HG03196 (cell line): ENCODE data around the gene FPR2.
"Not testable (repeated sequence)": the region's sequence is repeated elsewhere in the genome, so short reads cannot be mapped to it uniquely, and the experiment has no call there.

Experiments used
- ATAC-seq: cut with Tn5 transposase; IDR thresholded peaks from one replicate; pipeline ENCODE4 v1.9.1; 2021; ENCODE audit not compliant: unreplicated experiment

FPR2 gene

GRCh38 chr19:51739466-51740213 is 21.3 kb upstream of the FPR2 start:
- ATAC-seq: no peak

DNA sequence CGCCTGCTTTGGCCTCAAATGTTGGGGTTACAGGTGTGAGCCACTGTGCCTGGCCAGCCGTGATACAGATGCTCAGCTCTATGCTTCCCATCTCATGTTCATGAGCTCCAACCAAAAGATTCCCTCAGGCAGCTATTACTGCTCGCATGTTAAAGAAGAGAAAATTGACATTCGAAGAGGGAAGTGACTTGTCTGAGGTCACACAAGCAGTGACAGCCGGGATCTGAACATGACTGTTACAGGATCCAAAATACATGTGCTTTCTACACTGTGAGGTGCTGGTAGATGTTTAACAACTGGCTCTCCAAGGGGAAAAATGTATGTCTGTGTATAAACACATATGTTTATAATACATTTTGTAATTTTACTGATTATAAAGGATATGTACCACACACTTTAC is 20.6 kb upstream of the FPR2 start:
- ATAC-seq: no peak

DNA sequence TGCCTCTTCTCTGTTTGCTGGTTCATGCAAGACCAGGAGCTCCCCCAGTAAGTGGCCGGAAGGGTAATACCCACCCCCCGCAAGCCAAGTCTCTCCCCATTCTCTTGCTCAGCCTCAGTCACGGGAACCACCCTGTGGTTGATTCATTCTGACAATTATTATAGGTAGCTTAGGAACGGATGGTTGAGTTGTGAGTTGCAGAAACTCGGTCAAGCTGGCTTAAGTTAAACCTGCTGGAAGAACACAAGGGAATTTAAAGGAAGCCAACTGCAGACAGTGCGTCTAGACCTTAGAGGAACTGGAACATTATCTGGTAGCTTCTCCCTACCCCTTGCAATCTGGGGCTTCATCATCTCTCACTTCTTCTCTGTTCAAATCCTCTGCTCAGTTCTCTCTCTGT is 18.2 kb upstream of the FPR2 start:
- ATAC-seq: no peak

DNA sequence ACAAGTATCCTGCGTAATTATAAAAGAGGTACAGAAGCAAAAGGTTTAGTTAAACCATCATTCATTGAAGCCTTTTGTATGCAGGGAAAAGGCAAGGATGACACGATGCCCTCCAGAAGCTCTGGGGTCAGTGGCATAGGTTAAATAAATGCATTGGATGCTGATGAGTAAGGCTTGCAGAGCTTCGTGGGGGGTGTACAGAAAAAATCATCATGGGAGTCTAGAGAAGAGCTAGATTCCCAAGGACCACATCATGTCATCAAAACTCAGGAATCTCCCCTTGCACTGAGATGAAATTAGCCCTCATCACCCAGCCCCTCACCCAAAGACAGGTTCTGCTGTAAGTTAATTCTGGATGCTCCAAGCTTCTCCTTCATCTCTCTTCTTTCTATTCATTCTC is 17.6 kb upstream of the FPR2 start:
- ATAC-seq: no peak

GRCh38 chr19:51746731-51747130 is 14.2 kb upstream of the FPR2 start:
- ATAC-seq: no peak

DNA sequence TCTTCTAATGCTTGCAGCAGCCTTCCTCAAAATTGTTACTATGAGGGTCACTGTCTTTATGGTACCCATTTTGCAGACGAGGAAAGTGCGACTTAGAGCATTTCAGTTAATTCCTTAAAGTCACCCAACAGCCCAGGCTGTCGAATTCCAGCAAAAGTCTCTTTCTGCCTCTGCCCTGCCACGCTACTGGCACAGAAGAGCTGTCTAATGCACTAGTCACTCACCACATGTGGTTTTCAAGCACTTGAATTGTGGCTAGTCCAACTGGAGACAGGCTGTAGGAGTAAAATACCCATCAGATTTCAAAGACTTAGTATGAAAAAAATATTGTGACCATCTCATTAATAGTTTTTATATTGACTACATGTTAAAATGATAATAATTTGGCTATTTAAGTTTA is 11.0 kb upstream of the FPR2 start:
- ATAC-seq: no peak

DNA sequence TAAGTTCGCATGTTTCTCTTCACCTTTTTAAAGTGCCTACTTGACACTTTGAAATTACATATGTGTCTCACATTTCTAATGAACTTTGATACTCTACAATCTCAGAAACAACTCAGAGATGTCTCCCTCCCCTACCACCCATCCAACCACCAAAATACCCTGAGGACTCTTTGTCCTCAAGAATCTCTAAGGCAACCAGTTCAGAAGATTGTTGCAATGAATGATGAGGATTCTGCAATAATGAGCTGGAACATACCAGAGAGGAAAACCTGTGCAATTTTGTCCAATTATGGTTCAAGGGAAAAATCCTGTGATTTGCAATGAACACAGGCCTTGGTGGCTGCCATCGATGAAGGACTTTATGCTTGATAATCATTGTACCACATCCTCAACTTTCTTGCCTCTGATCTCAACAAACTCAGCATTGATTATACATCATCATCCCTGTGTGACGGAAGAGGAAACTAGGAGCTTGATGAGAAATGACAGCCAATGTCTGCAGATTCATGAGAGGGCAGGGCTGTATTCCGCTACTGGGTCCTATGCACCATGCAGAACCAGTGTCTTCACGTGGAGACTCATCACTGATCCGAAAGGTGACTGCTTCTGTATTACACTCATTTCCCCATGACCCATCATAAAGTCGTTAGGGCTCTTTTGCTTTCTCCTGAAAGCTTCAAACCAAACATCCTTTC is 10.4 kb upstream of the FPR2 start:
- no peak for ATAC-seq

DNA sequence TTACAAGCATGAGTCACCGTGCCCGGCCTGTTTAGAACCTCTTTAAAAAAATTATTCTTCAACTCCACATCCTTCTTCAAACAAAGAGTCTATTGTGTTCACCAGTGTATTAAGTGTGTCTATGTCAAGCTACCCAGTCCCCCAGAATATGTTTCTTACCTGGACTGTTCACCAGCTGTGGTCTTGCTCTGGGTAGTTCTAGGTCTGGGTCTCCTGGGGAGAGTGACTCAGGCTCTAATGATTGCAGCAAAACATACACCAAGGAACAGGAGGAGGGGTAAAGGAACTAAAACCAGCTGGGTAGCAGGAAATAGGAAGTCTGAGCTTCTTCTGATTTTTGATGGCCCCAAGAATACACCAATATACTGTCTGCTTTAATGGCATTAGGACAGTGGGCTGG is 9.3 kb upstream of the FPR2 start, which contains the start of gene FPR1:
Gene FPR1 (minus strand): TSS at position 224 of the 400 bp plus-strand sequence. CDS start 4,884 bp downstream, outside the sequence.
- ATAC-seq: no peak

DNA sequence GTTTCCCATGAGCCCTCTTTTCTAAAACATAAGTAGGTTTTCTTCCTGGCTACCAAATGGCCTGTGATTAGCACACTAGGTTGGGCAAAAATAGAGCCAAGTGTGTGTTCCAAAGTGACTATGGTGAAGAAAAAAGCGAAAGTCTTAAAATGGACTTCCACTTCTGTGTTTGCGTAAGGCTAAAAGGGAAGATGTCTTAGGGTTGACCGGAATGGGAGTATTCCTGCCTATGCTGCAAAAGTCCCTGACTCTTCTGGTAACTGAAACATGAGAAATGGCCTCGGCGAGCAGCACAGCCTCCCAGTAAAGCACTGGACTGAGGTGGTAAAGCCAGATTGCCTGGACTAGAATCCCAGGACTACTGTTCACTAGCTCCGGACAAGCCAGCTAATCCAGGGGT is 6.9 kb upstream of the FPR2 start:
- no peak for ATAC-seq

DNA sequence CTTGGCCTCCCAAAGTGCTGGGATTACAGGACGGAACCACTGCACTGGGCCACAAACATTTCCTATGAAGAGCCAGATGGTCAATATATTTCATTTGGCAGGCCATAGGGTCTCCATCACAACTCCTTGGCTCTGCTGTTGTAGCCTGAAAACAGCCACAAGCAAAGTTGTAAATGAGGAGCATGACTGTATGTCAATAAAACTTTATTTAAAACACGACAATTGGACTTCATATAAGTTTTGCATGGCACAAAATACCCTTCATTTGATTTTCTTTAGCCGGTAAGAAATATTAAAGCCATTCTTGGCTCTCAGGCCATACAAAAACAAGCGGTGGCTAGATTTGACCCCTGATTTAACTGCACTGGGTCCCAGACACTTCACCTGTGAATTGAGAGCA is 6.2 kb upstream of the FPR2 start:
- no peak for ATAC-seq

- ATAC-seq: no peak
Measured at GRCh38 chr19:51755571-51755970, 5.4 kb upstream of the FPR2 start.

- no peak for ATAC-seq
Measured at GRCh38 chr19:51761696-51762095, 716 bp downstream of the FPR2 start.

DNA sequence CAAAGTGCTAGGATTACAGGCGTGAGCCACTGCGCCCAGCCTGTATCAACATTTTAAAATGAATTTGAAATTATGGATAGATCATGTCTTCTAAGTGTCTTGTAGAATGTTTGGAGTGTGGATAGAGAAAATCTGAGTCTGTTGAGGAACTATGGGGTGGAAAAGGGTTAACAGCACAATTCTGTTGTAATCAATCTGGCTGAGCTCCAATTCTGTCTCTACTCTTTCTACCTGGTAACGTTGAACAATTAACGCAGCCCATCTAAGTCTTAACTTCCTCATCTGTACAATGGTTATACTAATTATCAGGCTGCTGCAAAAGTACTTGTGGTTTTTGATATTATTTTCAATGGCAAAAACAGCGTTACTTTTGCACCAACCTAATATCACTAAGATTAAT is 4.1 kb downstream of the FPR2 start:
- ATAC-seq: no peak

GRCh38 chr19:51766461-51766860 is 5.5 kb downstream of the FPR2 start:
- ATAC-seq: no peak

- no peak for ATAC-seq
Measured at GRCh38 chr19:51771376-51772130, 10.6 kb downstream of the FPR2 start.

GRCh38 chr19:51772977-51773376 is 12.0 kb downstream of the FPR2 start:
- no peak for ATAC-seq

DNA sequence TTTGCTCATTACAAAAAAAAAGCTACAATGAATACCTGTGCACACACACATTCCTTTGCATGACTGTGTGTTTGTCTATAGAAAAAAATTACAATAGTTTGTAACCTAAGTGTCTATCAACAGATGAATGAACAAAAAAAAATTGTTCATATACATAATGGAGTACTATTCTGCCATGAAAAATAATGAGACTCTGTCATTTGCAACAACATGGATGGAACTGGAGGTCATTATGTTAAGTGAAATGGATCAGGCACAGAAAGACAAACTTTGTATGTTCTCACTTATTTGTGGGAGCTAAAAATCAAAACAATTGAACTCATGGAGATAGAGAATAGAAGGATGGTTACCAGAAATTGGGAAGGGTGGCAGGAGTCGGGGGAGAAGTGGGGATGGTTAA is 15.6 kb downstream of the FPR2 start:
- ATAC-seq: not testable (repeated sequence)

- ATAC-seq: no peak
Measured at GRCh38 chr19:51777570-51778462, 16.8 kb downstream of the FPR2 start.

GRCh38 chr19:51779181-51779580 is 18.2 kb downstream of the FPR2 start:
- ATAC-seq: no peak

DNA sequence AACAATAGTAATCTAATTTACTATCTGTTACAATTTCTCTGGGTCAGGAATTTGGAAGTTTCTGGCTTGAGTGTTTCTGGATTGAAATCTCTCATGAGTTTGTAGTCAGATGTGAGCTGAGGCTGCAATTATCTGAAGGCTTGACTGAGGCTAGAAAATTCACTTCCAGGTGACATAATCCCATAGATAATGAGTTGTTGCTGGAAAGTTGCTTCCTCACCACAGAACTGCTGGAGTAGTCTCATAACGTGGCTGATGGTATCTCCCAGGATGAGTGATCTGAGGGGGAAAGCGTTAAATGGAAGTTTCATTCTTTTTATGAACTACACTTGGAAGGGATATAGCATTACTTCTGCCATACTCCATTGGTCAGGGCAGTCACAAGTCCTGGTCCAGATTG is 18.7 kb downstream of the FPR2 start:
- no peak for ATAC-seq

- ATAC-seq: no peak
Measured at GRCh38 chr19:51780270-51780669, 19.3 kb downstream of the FPR2 start.
